OCI-LY1 (cell line): ENCODE data around the gene SLAMF8.

ENCODE experiments used
- H2AFZ ChIP-seq: fragments of 200-600 bp; sonication (generic), shearing (Covaris generic); 2 replicates; pipeline ENCODE4 v1.6.0; 2014; ENCODE audit warnings: antibody characterized with exemption, mild to moderate bottlenecking, low read length
- H3F3A ChIP-seq: fragments of 200-600 bp; sonication (generic), shearing (Covaris generic); 2 replicates; pipeline ENCODE4 v1.6.0; 2014; ENCODE audit warnings: mild to moderate bottlenecking, antibody characterized with exemption, low read length, moderate library complexity; ENCODE audit not compliant: insufficient read depth
- H3K27ac ChIP-seq: fragments of 200-600 bp; sonication (generic); 2 replicates; pipeline ENCODE4 v1.5.1; 2014; ENCODE audit warnings: low read length, mixed run types, mild to moderate bottlenecking, low read depth; ENCODE audit not compliant: poor library complexity, severe bottlenecking
- H3K27me3 ChIP-seq: fragments of 200-600 bp; sonication (generic); 2 replicates; pipeline ENCODE4 v1.6.0; 2014; ENCODE audit warnings: antibody characterized with exemption, mild to moderate bottlenecking, low read length, moderate library complexity; ENCODE audit not compliant: insufficient read depth
- H3K36me3 ChIP-seq: fragments of 200-600 bp; sonication (generic); 2 replicates; pipeline ENCODE4 v1.6.1; 2014; ENCODE audit warnings: mild to moderate bottlenecking, antibody characterized with exemption, low read length, moderate library complexity, mixed read lengths; ENCODE audit not compliant: insufficient read depth
- H3K4me1 ChIP-seq: fragments of 200-600 bp; sonication (generic); 2 replicates; pipeline ENCODE4 v1.5.1; 2014; ENCODE audit warnings: mild to moderate bottlenecking, low read length, moderate library complexity; ENCODE audit not compliant: insufficient read depth, severe bottlenecking
- H3K4me2 ChIP-seq: fragments of 200-600 bp; sonication (generic), shearing (Covaris generic); 2 replicates; pipeline ENCODE4 v1.6.1; 2014; ENCODE audit warnings: low read length
- H3K4me3 ChIP-seq: fragments of 200-600 bp; sonication (generic); 2 replicates; pipeline ENCODE4 v1.5.1; 2014; ENCODE audit warnings: low read length, low read depth, mild to moderate bottlenecking, mixed read lengths; ENCODE audit not compliant: poor library complexity, severe bottlenecking
- H3K79me2 ChIP-seq: fragments of 200-600 bp; shearing (Covaris generic); 2 replicates; pipeline ENCODE4 v1.6.1; 2016; ENCODE audit warnings: mixed run types, low read length, mixed read lengths; ENCODE audit not compliant: insufficient read depth
- H3K9ac ChIP-seq: fragments of 200-600 bp; sonication (generic), shearing (Covaris generic); 2 replicates; pipeline ENCODE4 v1.6.1; 2014; ENCODE audit warnings: mild to moderate bottlenecking, low read length, mixed read lengths
- H3K9me2 ChIP-seq: fragments of 200-600 bp; sonication (generic), shearing (Covaris generic); 2 replicates; pipeline ENCODE4 v1.6.1; 2014; ENCODE audit warnings: low read depth, mild to moderate bottlenecking, low read length, mixed read lengths
- H3K9me3 ChIP-seq: fragments of 200-600 bp; shearing (Covaris generic); 2 replicates; pipeline ENCODE4 v1.6.1; 2014; ENCODE audit warnings: low read length, mixed read lengths
- H4K20me1 ChIP-seq: fragments of 200-600 bp; sonication (generic), shearing (Covaris generic); 2 replicates; pipeline ENCODE4 v1.6.0; 2016; ENCODE audit warnings: mild to moderate bottlenecking, low read length; ENCODE audit not compliant: insufficient read depth
- EZH2 ChIP-seq: fragments of 200-600 bp; sonication (generic), shearing (Covaris generic); IDR thresholded peaks from 2 replicates; pipeline ENCODE4 v1.8.0; 2017; ENCODE audit warnings: borderline replicate concordance, mixed run types, mild to moderate bottlenecking, antibody characterized with exemption, low read length, moderate library complexity, mixed read lengths
- TF ChIP-seq, protein P1 (sequence below): fragments of 200-600 bp; sonication (generic), shearing (Covaris generic); IDR thresholded peaks from 2 replicates; pipeline ENCODE4 v1.5.1; 2017; ENCODE audit warnings: mild to moderate bottlenecking, antibody characterized with exemption, low read length, moderate library complexity, mixed read lengths

SLAMF8 gene

DNA sequence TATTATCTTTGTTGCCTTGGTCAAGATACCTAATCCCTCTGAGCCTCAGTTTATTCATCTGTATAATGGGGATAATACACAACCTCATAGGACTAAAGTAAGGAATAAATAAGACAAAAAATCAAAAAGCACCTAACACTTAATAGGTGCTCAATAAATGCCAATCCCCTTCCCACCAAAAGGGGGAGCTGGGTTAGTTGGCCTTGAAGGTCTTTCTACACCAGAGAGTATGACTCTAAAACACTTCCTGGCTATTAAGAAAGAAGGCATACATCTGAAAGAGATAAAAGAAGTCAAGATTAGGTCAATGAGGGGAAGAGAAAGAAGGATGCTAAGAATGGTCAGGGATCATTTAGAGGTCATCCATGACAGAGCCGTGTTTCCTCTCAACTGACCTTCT is 24.7 kb downstream of the SLAMF8 start:
- 0 out of 2 replicates have a peak, but pooled peaks cover 5% of the 10 kb centered on the region for H3K27me3 ChIP-seq

DNA sequence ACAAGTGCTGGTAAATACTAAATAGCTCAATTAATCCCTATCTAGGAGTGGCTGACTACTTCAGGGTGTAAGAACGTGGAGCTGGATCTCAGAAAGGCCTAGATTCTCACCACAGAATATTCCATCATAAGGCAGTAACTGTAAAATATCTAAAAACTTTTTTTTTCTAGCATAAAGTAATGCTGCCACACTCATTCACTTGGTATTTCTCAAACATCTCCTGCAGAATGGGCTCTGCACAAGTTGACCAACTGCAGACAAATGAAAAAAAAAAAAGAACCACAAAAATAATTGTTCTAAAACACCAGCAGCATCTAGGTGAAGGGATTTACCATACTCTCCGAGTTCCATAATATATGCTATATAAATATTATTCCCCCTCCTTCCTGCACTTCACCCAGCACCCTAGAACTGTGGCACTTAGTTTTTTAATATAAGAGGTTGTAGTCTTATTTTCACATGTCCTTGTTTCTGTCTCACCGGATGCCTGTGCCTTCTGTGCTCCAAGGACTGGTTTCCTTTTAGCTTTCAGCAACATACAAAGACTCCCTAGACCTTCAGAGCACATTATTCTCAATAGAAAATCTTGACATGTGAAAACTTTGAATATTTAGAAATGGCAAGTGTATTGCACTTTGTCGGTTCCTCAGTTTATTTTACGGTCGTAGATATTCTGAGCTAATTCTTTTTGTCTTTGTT is 26.9 kb downstream of the SLAMF8 start:
- 0 out of 2 replicates have a peak, but pooled peaks cover 5% of the 10 kb centered on the region for H3K27me3 ChIP-seq
- H2AFZ ChIP-seq, result no peak overlapping the region
- no peaks in the 10 kb centered on the region for H3K9me3 ChIP-seq
- no peak overlapping the region for H3K9ac ChIP-seq
- no peak overlapping the region for H3K4me3 ChIP-seq
- no peaks in the 10 kb centered on the region for H3F3A ChIP-seq
- TF ChIP-seq EZH2, result no peak
- TF ChIP-seq, protein P1, sequence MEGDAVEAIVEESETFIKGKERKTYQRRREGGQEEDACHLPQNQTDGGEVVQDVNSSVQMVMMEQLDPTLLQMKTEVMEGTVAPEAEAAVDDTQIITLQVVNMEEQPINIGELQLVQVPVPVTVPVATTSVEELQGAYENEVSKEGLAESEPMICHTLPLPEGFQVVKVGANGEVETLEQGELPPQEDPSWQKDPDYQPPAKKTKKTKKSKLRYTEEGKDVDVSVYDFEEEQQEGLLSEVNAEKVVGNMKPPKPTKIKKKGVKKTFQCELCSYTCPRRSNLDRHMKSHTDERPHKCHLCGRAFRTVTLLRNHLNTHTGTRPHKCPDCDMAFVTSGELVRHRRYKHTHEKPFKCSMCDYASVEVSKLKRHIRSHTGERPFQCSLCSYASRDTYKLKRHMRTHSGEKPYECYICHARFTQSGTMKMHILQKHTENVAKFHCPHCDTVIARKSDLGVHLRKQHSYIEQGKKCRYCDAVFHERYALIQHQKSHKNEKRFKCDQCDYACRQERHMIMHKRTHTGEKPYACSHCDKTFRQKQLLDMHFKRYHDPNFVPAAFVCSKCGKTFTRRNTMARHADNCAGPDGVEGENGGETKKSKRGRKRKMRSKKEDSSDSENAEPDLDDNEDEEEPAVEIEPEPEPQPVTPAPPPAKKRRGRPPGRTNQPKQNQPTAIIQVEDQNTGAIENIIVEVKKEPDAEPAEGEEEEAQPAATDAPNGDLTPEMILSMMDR, result no peak
- no peaks in the 10 kb centered on the region for H3K79me2 ChIP-seq
- no peaks in the 10 kb centered on the region for H3K4me1 ChIP-seq
- H4K20me1 ChIP-seq, result no peaks in the 10 kb centered on the region
- no peaks in the 10 kb centered on the region for H3K9me2 ChIP-seq
- no peak overlapping the region for H3K27ac ChIP-seq
- H3K36me3 ChIP-seq, result no peaks in the 10 kb centered on the region
- H3K4me2 ChIP-seq, result no peak overlapping the region

More for the DNA sequence above, 24.7 kb downstream of the SLAMF8 start:
- H3K4me3 ChIP-seq, result no peak overlapping the region
- no peaks in the 10 kb centered on the region for H3F3A ChIP-seq
- no peaks in the 10 kb centered on the region for H3K9me2 ChIP-seq
- no peak overlapping the region for H2AFZ ChIP-seq
- no peak overlapping the region for H3K4me2 ChIP-seq
- H3K79me2 ChIP-seq, result no peaks in the 10 kb centered on the region
- H4K20me1 ChIP-seq, result no peaks in the 10 kb centered on the region
- H3K9me3 ChIP-seq, result no peaks in the 10 kb centered on the region
- no peak overlapping the region for H3K9ac ChIP-seq
- TF ChIP-seq, protein P1, result peak; percentile 12; the same call in 1 of the 2 replicates
- TF ChIP-seq EZH2, result no peak
- H3K27ac ChIP-seq, result no peak overlapping the region
- H3K36me3 ChIP-seq, result no peaks in the 10 kb centered on the region
- no peaks in the 10 kb centered on the region for H3K4me1 ChIP-seq

DNA sequence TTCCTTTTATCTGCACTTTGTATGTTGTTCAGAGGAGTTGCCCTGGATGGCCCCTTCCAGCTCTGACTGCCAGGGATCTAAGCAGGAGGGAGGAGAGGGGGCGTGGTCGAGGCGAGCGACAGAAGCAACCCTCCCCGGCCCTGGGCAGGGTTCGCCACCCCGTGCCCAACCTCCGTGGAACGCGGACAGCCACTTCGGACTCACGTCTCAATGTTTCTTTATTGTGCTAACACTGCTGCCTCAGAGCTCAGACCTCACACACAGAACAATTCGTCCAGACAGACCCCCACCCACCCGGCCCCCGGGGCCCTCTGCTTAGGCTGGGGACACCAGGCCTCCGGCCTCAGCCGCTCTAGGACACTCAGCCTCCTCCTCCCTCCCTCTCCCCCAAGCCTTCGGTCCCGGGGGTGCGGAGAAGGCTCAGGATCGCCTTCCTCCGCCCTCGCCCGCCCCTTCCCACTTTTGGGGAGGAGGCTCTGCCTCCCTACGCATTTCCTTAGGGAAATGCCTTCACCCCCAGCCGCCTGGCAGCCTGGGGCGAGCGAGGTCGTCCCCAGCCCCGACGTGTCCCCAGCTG is 27.5 kb downstream of the SLAMF8 start:
- H4K20me1 ChIP-seq, result no peaks in the 10 kb centered on the region
- H3K9ac ChIP-seq, result no peak overlapping the region
- H3K27ac ChIP-seq, result no peak overlapping the region
- H3F3A ChIP-seq, result no peaks in the 10 kb centered on the region
- no peaks in the 10 kb centered on the region for H3K79me2 ChIP-seq
- H3K36me3 ChIP-seq, result no peaks in the 10 kb centered on the region
- H3K27me3 ChIP-seq, result 0 out of 2 replicates have a peak, but pooled peaks cover 5% of the 10 kb centered on the region
- no peaks in the 10 kb centered on the region for H3K9me3 ChIP-seq
- H3K9me2 ChIP-seq, result no peaks in the 10 kb centered on the region
- H3K4me3 ChIP-seq, result no peak overlapping the region
- H3K4me2 ChIP-seq, result no peak overlapping the region
- no peaks in the 10 kb centered on the region for H3K4me1 ChIP-seq
- no peak for TF ChIP-seq EZH2
- TF ChIP-seq, protein P1, result no peak
- no peak overlapping the region for H2AFZ ChIP-seq
